Fibroblast of lung (primary cell): ENCODE measurements around the gene USP7. TPM values are rescaled to one million over a fixed set of nuclear protein-coding genes. Genes with fewer than 3 reads are reported as not detected.
"Not testable (repeated sequence)": the region's sequence is repeated elsewhere in the genome, so short reads cannot be mapped to it uniquely, and the experiment has no call there.

Experiments used
- DNase-seq, 2 donors: peaks; one replicate each; pipeline versions ENCODE4 v3.0.0 to v3.0.0-alpha.2; 2010; ENCODE audit warnings: low read depth in 2 of 2
- H2AFZ ChIP-seq: 2 replicates; pipeline ENCODE4 v1.5.1; 2012; ENCODE audit warnings: low read length, control low read depth, inconsistent platforms
- H3K27ac ChIP-seq: 2 replicates; pipeline ENCODE4 v1.5.1; 2011; ENCODE audit warnings: low read length, control low read depth; ENCODE audit not compliant: insufficient read depth
- H3K27me3 ChIP-seq: 2 replicates; pipeline ENCODE4 v1.5.1; 2011; ENCODE audit warnings: mild to moderate bottlenecking, low read length; ENCODE audit not compliant: control insufficient read depth, insufficient read depth
- H3K36me3 ChIP-seq: 2 replicates; pipeline ENCODE4 v1.5.1; 2011; ENCODE audit warnings: low read length; ENCODE audit not compliant: control insufficient read depth, insufficient read depth
- H3K4me1 ChIP-seq: 2 replicates; pipeline ENCODE4 v1.5.1; 2011; ENCODE audit warnings: low read length; ENCODE audit not compliant: control insufficient read depth, insufficient read depth; ENCODE audit errors: extremely low read depth
- H3K4me2 ChIP-seq: 2 replicates; pipeline ENCODE4 v1.5.1; 2011; ENCODE audit warnings: low read length, control low read depth; ENCODE audit not compliant: insufficient read depth; ENCODE audit errors: extremely low read depth
- H3K4me3 ChIP-seq, 4 experiments: fragments of 200-600 bp in 1 of 4; sonication (generic) in 1 of 4; replicated peaks in 1 of 4; 2 replicates each; pipeline ENCODE4 v1.5.1; 2011 to 2016; ENCODE audit warnings: low read length in 4 of 4, low read depth in 3 of 4, mild to moderate bottlenecking in 3 of 4, control low read depth in 2 of 4, inconsistent platforms in 1 of 4, mixed read lengths in 1 of 4; ENCODE audit not compliant: insufficient read depth in 1 of 4; ENCODE audit errors: control extremely low read depth in 1 of 4
- H3K79me2 ChIP-seq: 2 replicates; pipeline ENCODE4 v1.5.1; 2012; ENCODE audit warnings: mild to moderate bottlenecking, low read length, inconsistent platforms; ENCODE audit not compliant: control insufficient read depth, insufficient read depth
- H3K9ac ChIP-seq: 2 replicates; pipeline ENCODE4 v1.5.1; 2011; ENCODE audit warnings: mild to moderate bottlenecking, low read length, control low read depth; ENCODE audit not compliant: insufficient read depth
- H3K9me3 ChIP-seq: 2 replicates; pipeline ENCODE4 v1.5.1; 2012; ENCODE audit warnings: low read depth, low read length; ENCODE audit not compliant: control insufficient read depth, insufficient read depth
- H4K20me1 ChIP-seq: 2 replicates; pipeline ENCODE4 v1.5.1; 2011; ENCODE audit warnings: low read length; ENCODE audit not compliant: control insufficient read depth, insufficient read depth; ENCODE audit errors: extremely low read depth
- EZH2 ChIP-seq: IDR thresholded peaks from 2 replicates; pipeline ENCODE4 v1.5.1; 2012; ENCODE audit warnings: low read length, control low read depth, mild to moderate bottlenecking; ENCODE audit errors: missing control alignments
- polyA plus RNA-seq, 2 donors: library from polyadenylated mRNA; depleted of rRNA in 1 of 2; stranded (reverse) in 1 of 2; unstranded in 1 of 2; fragments of >200 nt; gene quantifications; 2 replicates each; pipeline ENCODE4 v1.2.1, GENCODE V29; 2011 to 2012; ENCODE audit warnings: missing spikeins in 1 of 2
- total RNA-seq: library from RNA; depleted of rRNA; stranded (reverse); fragments of >200 nt; gene quantifications from 2 replicates; pipeline ENCODE4 v1.2.1, GENCODE V29; 2014
- TF ChIP-seq, protein P1 (sequence below), 2 donors: IDR thresholded peaks in 1 of 2; conservative IDR thresholded peaks in 1 of 2; 1 replicate in 1 of 2; 2 replicates in 1 of 2; pipeline ENCODE4 v1.5.1; 2011 to 2012; ENCODE audit warnings: low read length in 2 of 2, control low read depth in 1 of 2, inconsistent platforms in 1 of 2, low read depth in 1 of 2, mild to moderate bottlenecking in 1 of 2

USP7 gene
- total and polyA plus RNA-seq, 2 donors (not counting 1 experiment from before 2014, with no cell fraction given), result 22.5 to 48.7 TPM

GRCh38 chr16:8846401-8846932 is 117.2 kb downstream of the USP7 start:
- no peak for TF ChIP-seq EZH2
- TF ChIP-seq, protein P1, sequence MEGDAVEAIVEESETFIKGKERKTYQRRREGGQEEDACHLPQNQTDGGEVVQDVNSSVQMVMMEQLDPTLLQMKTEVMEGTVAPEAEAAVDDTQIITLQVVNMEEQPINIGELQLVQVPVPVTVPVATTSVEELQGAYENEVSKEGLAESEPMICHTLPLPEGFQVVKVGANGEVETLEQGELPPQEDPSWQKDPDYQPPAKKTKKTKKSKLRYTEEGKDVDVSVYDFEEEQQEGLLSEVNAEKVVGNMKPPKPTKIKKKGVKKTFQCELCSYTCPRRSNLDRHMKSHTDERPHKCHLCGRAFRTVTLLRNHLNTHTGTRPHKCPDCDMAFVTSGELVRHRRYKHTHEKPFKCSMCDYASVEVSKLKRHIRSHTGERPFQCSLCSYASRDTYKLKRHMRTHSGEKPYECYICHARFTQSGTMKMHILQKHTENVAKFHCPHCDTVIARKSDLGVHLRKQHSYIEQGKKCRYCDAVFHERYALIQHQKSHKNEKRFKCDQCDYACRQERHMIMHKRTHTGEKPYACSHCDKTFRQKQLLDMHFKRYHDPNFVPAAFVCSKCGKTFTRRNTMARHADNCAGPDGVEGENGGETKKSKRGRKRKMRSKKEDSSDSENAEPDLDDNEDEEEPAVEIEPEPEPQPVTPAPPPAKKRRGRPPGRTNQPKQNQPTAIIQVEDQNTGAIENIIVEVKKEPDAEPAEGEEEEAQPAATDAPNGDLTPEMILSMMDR (conservative IDR thresholded peaks at IDR 0.05 in 1 of 2, IDR thresholded peaks at IDR 0.05 in 1 of 2; ENCODE audit: low read depth in 1 of 2, low read length in 2 of 2), result no peak
- Histone ChIP-seq H3K36me3 (peaks cover 12% of the 10 kb centered on the region), H2AFZ (no peak overlapping the region), H3K4me3 (no peak overlapping the region), H3K27me3 (no peaks in the 10 kb centered on the region), H3K9ac (no peak overlapping the region), H3K79me2 (peaks cover 15% of the 10 kb centered on the region), H3K9me3 (no peaks in the 10 kb centered on the region), H3K27ac (no peak overlapping the region), H4K20me1 (no peaks in the 10 kb centered on the region), H3K4me1 (peaks cover 21% of the 10 kb centered on the region), H3K4me2 (no peak overlapping the region)
- no peak for DNase-seq

DNA sequence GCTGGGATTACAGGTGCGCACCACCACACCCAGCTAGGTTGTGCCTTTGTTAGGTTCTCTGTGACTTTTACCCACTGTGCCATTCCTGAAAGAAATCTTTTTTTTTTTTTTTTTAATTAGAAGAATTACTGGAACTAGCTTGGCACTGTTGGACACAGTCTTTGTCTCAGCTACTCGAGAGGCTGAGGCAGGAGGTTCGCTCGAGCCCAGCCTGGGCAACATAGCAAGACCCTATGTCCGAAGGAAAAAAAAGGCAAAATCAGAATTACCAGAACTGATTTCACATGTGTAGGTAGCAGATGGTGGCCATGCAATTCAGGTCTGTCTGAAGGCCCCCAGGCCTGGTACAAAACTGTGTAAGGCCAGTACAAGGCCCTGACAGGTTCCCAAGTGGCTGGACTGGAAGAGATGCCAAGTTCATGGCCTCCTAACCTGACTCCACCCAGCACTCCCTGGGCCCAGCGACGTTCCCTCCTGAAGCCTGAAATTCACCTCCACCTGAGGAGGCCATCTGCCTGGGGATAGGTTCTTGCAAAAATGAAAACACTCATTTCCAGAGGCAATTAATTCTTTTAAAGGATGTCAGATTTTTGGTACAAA is 117.9 kb downstream of the USP7 start:
- Histone ChIP-seq H3K36me3 (peaks cover 12% of the 10 kb centered on the region), H3K4me3 (no peak overlapping the region), H3K4me2 (no peak overlapping the region), H2AFZ (no peak overlapping the region), H3K9ac (no peak overlapping the region), H3K79me2 (peaks cover 15% of the 10 kb centered on the region), H4K20me1 (no peaks in the 10 kb centered on the region), H3K9me3 (no peaks in the 10 kb centered on the region), H3K27ac (no peak overlapping the region), H3K27me3 (no peaks in the 10 kb centered on the region), H3K4me1 (peaks cover 21% of the 10 kb centered on the region)
- no peak for DNase-seq
- TF ChIP-seq, protein P1 (conservative IDR thresholded peaks at IDR 0.05 in 1 of 2, IDR thresholded peaks at IDR 0.05 in 1 of 2; ENCODE audit: low read depth in 1 of 2, low read length in 2 of 2), result no peak
- no peak for TF ChIP-seq EZH2

DNA sequence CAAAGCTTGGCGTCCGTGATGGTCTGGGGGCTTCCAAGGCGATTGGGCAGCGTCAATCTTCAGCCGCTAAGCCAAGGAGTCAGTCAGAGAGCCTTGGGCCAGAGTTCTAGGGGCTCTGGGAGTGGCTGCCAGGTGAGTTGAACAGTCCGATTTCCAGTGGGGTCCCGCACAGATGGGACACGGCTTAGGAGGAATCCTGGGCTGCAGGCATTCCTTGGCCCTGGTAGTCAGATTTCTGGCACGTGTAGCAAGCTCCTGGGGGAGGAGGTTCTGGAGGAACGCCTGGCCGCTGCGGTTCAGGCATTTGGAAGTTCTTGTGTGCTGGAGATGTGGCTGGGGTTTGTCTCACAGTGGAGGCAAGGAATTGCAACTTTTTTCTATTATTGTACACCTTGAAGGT is 120.4 kb downstream of the USP7 start:
- H3K9ac ChIP-seq, H3K9me3 ChIP-seq, H3K36me3 ChIP-seq, H3K4me1 ChIP-seq, H4K20me1 ChIP-seq, H3K27ac ChIP-seq, H3K4me3 ChIP-seq, DNase-seq, H2AFZ ChIP-seq, H3K27me3 ChIP-seq, H3K4me2 ChIP-seq: not testable (repeated sequence)
- H3K79me2 ChIP-seq, result peaks cover 16% of the 10 kb centered on the region

Other genes with a start within 250 kb of the USP7 start
- gene TMEM186, start 166.3 kb downstream of the USP7 start, total RNA-seq, result 5.6 and 6.8 TPM in 2 replicates
- 6.6 and 8.6 TPM in 2 replicates for gene TMEM186, start 166.3 kb downstream of the USP7 start, polyA plus RNA-seq
- 17.2 and 19.5 TPM in 2 replicates for gene PMM2, start 166.1 kb downstream of the USP7 start, total RNA-seq
- 42.1 and 49.3 TPM in 2 replicates for gene PMM2, start 166.1 kb downstream of the USP7 start, polyA plus RNA-seq
- gene CARHSP1, start 94.9 kb downstream of the USP7 start, total RNA-seq, result 108 and 150 TPM in 2 replicates
- 68.7 and 90.9 TPM in 2 replicates for gene CARHSP1, start 94.9 kb downstream of the USP7 start, polyA plus RNA-seq
- gene LITAFD, start 81.6 kb downstream of the USP7 start, total RNA-seq, result not detected in 2 replicates
- gene LITAFD, start 81.6 kb downstream of the USP7 start, polyA plus RNA-seq, result not detected in 2 replicates
- gene HAPSTR1, start 127.7 kb upstream of the USP7 start, total RNA-seq, result 45.2 and 57.3 TPM in 2 replicates
- gene HAPSTR1, start 127.7 kb upstream of the USP7 start, polyA plus RNA-seq, result 33.2 and 37.5 TPM in 2 replicates